ENCODE results near the gene PRPF4. TPM values are rescaled to one million over a fixed set of nuclear protein-coding genes. Genes with fewer than 3 reads are reported as not detected.

The PRPF4 gene
- total and polyA plus RNA-seq, 9 of the 15 experiments (the other 6 are each of a cell fraction or from before 2014, with no cell fraction given): 25.8 to 66.0 (median 39.8) TPM

DNA sequence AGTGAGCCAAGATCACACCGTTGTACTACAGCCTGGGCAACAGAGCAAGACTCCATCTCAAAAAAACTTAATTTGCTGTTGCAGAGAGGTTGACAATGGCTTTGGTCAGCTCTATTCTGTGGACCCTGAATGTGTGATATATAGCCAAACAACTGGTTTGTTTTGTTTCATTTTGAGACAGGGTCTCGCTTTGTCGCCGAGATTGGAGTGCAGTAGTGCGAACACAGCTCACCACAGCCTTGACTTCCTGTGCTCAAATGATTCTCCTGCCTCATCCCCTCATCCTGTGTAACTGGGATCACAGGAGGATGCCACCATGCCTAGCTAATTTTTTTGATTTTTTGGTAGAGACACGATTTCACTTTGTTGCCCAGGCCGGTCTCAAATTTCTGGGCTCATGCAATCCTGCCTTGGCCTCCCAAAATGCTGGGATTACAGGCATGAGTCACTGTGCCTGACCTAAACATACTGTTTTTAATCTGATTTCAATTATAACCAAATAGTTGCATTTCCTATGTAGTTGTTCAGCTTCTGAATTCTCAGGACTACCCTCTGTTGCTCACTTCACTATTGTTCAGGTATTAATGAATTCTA lies 17.9 kb downstream of the PRPF4 start:
- Histone ChIP-seq H3K9me1 (ENCODE audit: control insufficient read depth, insufficient read depth, low read length) (no peaks in the 10 kb centered on the region), H3K9me3 (replicated peaks; ENCODE audit: control insufficient read depth, insufficient read depth, low read depth, low read length) (no peaks in the 10 kb centered on the region), H3K27ac (ENCODE audit: extremely low read depth, low read depth, low read length) (no peak overlapping the region), H2AFZ (ENCODE audit: low read depth, low read length) (no peak overlapping the region), H3K4me2 (ENCODE audit: insufficient read depth, low read length) (no peak overlapping the region), H3K4me1 (replicated peaks in 1 of 2; ENCODE audit: control insufficient read depth in 2 of 2, insufficient read depth in 2 of 2, low read length in 2 of 2) (peaks cover 5 to 9% of the 10 kb centered on the region in 2 experiments; a peak in 4 of 5 replicates), H3K79me2 (ENCODE audit: control insufficient read depth, insufficient read depth, low read length) (no peaks in the 10 kb centered on the region), H4K20me1 (replicated peaks; ENCODE audit: control insufficient read depth, insufficient read depth, low read length) (0 out of 2 replicates have a peak, but pooled peaks cover 3% of the 10 kb centered on the region), H3K4me3 (no peak overlapping the region), H3K9ac (ENCODE audit: insufficient read depth in 1 of 2, low read depth in 2 of 2, low read length in 2 of 2) (no peak overlapping the region), H3K27me3 (ENCODE audit: control insufficient read depth in 2 of 2, insufficient read depth in 2 of 2, low read length in 2 of 2) (peaks cover 6 to 13% of the 10 kb centered on the region in 2 experiments; a peak in 4 of 5 replicates), H3K36me3 (ENCODE audit: control insufficient read depth, insufficient read depth, low read length) (peaks cover 53% of the 10 kb centered on the region)
- no peak for FAIRE-seq
- no peak for DNase-seq (ENCODE audit: extremely low read depth in 1 of 4, low spot score in 3 of 4)
- ATAC-seq: no peak
- 93% methylated on average over 7 of the region's 7 CpGs for WGBS (ENCODE audit: insufficient coverage, low coverage, missing lambda C conversion rate)
- no TSS peak for BruUV-seq (replicated peaks)
- TF ChIP-seq ZNF644 (tag; IDR thresholded peaks at IDR 0.05; ENCODE audit: low read depth) (no peak), TCFL5 (CRISPR knock-in tag; conservative IDR thresholded peaks at IDR 0.05) (no peak), CBX5 (IDR thresholded peaks at IDR 0.05; ENCODE audit: borderline replicate concordance, low read depth) (no peak), DEAF1 (CRISPR knock-in tag; IDR thresholded peaks at IDR 0.05) (no peak), POLR2A (conservative IDR thresholded peaks at IDR 0.05) (peak; percentile 38; the same call in 1 of the 2 replicates), ZNF384 (IDR thresholded peaks at IDR 0.05; ENCODE audit: low read depth, low read length) (no peak), HMG20B (CRISPR knock-in tag; IDR thresholded peaks at IDR 0.05) (no peak)
- ChIA-PET CTCF (ENCODE audit: low intra/inter-chr PET ratio) (no interaction called here), POLR2A (interaction anchor here (0.6 to 2.1 kb wide), 3 partner anchors 9 to 231 kb away, joined by 3 to 6 read pairs (median 3); no protein-coding TSS in a partner anchor)
- intact Hi-C loops (cut with micrococcal nuclease): no loop called here
- in situ Hi-C loops (cut with MboI): no loop called here

Data from K562 (cell line).